K562 (cell line): ENCODE measurements around the gene MEGF11. TPM values are rescaled to one million over a fixed set of nuclear protein-coding genes. Genes with fewer than 3 reads are reported as not detected.
"Not testable (repeated sequence)": the region's sequence is repeated elsewhere in the genome, so short reads cannot be mapped to it uniquely, and the experiment has no call there.

Experiments
- ATAC-seq: fragments of 200-7000 bp; cut with Tn5 transposase; 3 replicates; pipeline ENCODE4 v1.9.1; 2020; ENCODE audit warnings: moderate library complexity
- BruUV-seq: library from RNA; stranded (reverse); fragments of 400-500 nt; replicated peaks from 2 replicates; lab custom pipeline; 2021; lab: Mats Ljungman, UMichigan
- CTCF ChIA-PET: fragments of 300-600 bp; formaldehyde crosslinking; extraction: SDS; loops from one replicate; lab custom pipeline; 2021; ENCODE audit warnings: low intra/inter-chr PET ratio; lab: Yijun Ruan, JAX
- POLR2A ChIA-PET: fragments of 300-600, 350-650 bp; sonication (Branson Sonifier 250); formaldehyde crosslinking; extraction: SDS; loops from one replicate; lab custom pipeline; 2021; ENCODE audit warnings: antibody characterized with exemption, inconsistent platforms; lab: Yijun Ruan, JAX
- DNase-seq, 4 experiments: peaks; one replicate each; pipeline versions ENCODE4 v3.0.0 to v3.0.0-alpha.2; 2011 to 2018; ENCODE audit warnings: low spot score in 3 of 4, mixed read lengths in 3 of 4; ENCODE audit errors: extremely low read depth in 1 of 4
- FAIRE-seq: peaks from 2 replicates; lab custom pipeline; 2011; peaks lifted over from hg19 to GRCh38; lab: Jason Lieb, UNC
- H2AFZ ChIP-seq: 2 replicates; pipeline ENCODE4 v1.6.0; 2011; ENCODE audit warnings: low read depth, low read length, control low read depth, inconsistent platforms
- H3K27ac ChIP-seq: fragments of 200-600 bp; 3 replicates; pipeline ENCODE4 v1.8.0; 2011; ENCODE audit warnings: low read depth, mild to moderate bottlenecking, control low read depth, inconsistent platforms, low read length, moderate library complexity, mixed read lengths; ENCODE audit errors: extremely low read depth
- H3K27me3 ChIP-seq, 2 experiments: fragments of 300-600 bp in 1 of 2; 2 replicates in 1 of 2; 3 replicates in 1 of 2; pipeline versions ENCODE4 v1.6.0 to v1.8.0; 2011; ENCODE audit warnings: inconsistent platforms in 2 of 2, low read length in 2 of 2, mild to moderate bottlenecking in 1 of 2, mixed read lengths in 1 of 2, moderate library complexity in 1 of 2; ENCODE audit not compliant: control insufficient read depth in 2 of 2, insufficient read depth in 2 of 2
- H3K36me3 ChIP-seq: fragments of 300-600 bp; 3 replicates; pipeline ENCODE4 v1.8.0; 2011; ENCODE audit warnings: mild to moderate bottlenecking, low read length, inconsistent platforms; ENCODE audit not compliant: control insufficient read depth, insufficient read depth
- H3K4me1 ChIP-seq, 2 experiments: fragments of 200-600 bp in 1 of 2; replicated peaks in 1 of 2; 2 replicates in 1 of 2; 3 replicates in 1 of 2; pipeline versions ENCODE4 v1.5.1 to v1.8.0; 2011; ENCODE audit warnings: inconsistent platforms in 2 of 2, low read length in 2 of 2, mild to moderate bottlenecking in 1 of 2, mixed read lengths in 1 of 2, moderate library complexity in 1 of 2; ENCODE audit not compliant: control insufficient read depth in 2 of 2, insufficient read depth in 2 of 2
- H3K4me2 ChIP-seq: 2 replicates; pipeline ENCODE4 v1.6.1; 2011; ENCODE audit warnings: low read length, control low read depth, inconsistent platforms, mixed read lengths; ENCODE audit not compliant: insufficient read depth
- H3K4me3 ChIP-seq: fragments of 200-600 bp; sonication (generic), shearing (Covaris generic); 2 replicates; pipeline ENCODE4 v1.5.1; 2016; ENCODE audit warnings: control low read depth, inconsistent platforms
- H3K79me2 ChIP-seq: fragments of 200-600 bp; 3 replicates; pipeline ENCODE4 v1.8.0; 2011; ENCODE audit warnings: low read length, inconsistent platforms; ENCODE audit not compliant: control insufficient read depth, insufficient read depth
- H3K9ac ChIP-seq, 2 experiments: 2 replicates each; pipeline versions ENCODE4 v1.6.0 to v1.6.1; 2011; ENCODE audit warnings: low read depth in 2 of 2, low read length in 2 of 2, control low read depth in 1 of 2, inconsistent platforms in 1 of 2, mild to moderate bottlenecking in 1 of 2, mixed read lengths in 1 of 2; ENCODE audit not compliant: insufficient read depth in 1 of 2
- H3K9me1 ChIP-seq: one replicate; pipeline ENCODE4 v1.6.0; 2011; ENCODE audit warnings: inconsistent platforms, mild to moderate bottlenecking, low read length, moderate library complexity; ENCODE audit not compliant: control insufficient read depth, insufficient read depth
- H3K9me3 ChIP-seq: replicated peaks from 2 replicates; pipeline ENCODE4 v1.5.1; 2011; ENCODE audit warnings: low read depth, low read length, inconsistent platforms; ENCODE audit not compliant: control insufficient read depth, insufficient read depth
- H4K20me1 ChIP-seq: replicated peaks from 2 replicates; pipeline ENCODE4 v1.6.1; 2011; ENCODE audit warnings: low read length, inconsistent platforms, mixed read lengths; ENCODE audit not compliant: control insufficient read depth, insufficient read depth
- ELF4 ChIP-seq: fragments of 450-650 bp; formaldehyde crosslinking; IDR thresholded peaks from 2 replicates; pipeline ENCODE4 v1.4.0; 2022; ENCODE audit warnings: missing genetic modification characterization
- FOSL1 ChIP-seq: fragments of 200-800 bp; sonication (Bioruptor generic); conservative IDR thresholded peaks from 2 replicates; pipeline ENCODE4 v1.6.1; 2016; ENCODE audit warnings: missing genetic modification characterization, missing compliant biosample characterization
- HLTF ChIP-seq: fragments of 450-650 bp; IDR thresholded peaks from 2 replicates; pipeline ENCODE4 v1.6.1; 2016
- KDM1A ChIP-seq, 2 experiments: fragments of 450-650 bp; IDR thresholded peaks; 2 replicates each; pipeline ENCODE4 v1.6.1; 2016; ENCODE audit warnings: mild to moderate bottlenecking in 2 of 2
- PHF21A ChIP-seq: fragments of 450-650 bp; IDR thresholded peaks from 2 replicates; pipeline ENCODE4 v1.6.1; 2017; ENCODE audit warnings: low read depth, borderline replicate concordance
- TBP ChIP-seq: optimal IDR thresholded peaks from 2 replicates; pipeline ENCODE3; 2011; ENCODE audit warnings: low read depth, low read length, improper control_type of control experiment
- TRIM24 ChIP-seq, 2 experiments: fragments of 450-650 bp; IDR thresholded peaks; 2 replicates each; pipeline ENCODE4 v1.6.1; 2016
- USF2 ChIP-seq: sonication (generic); formaldehyde crosslinking; IDR thresholded peaks from 2 replicates; pipeline ENCODE4 v1.5.0; 2020; ENCODE audit warnings: missing genetic modification reagents
- ZNF12 ChIP-seq: sonication (generic); formaldehyde crosslinking; IDR thresholded peaks from 2 replicates; pipeline ENCODE4 v1.4.0; 2020; ENCODE audit warnings: mild to moderate bottlenecking, missing genetic modification reagents
- ZNF274 ChIP-seq: IDR thresholded peaks from 2 replicates; pipeline ENCODE4 v1.6.1; 2011; ENCODE audit warnings: low read depth, mild to moderate bottlenecking, low read length, moderate library complexity, borderline replicate concordance
- WGBS: fragments of 100-300 bp; shearing (Covaris generic); methylation state at CpG from one replicate; pipeline ENCODE4 v1.1.6; 2016; ENCODE audit warnings: low coverage, mixed read lengths; ENCODE audit not compliant: insufficient coverage; ENCODE audit errors: missing lambda C conversion rate; 5-methylcytosine and 5-hydroxymethylcytosine counted together
- in situ Hi-C: fragments of 300-500 bp; cut with MboI; formaldehyde crosslinking; loops from 4 replicates; pipeline ENCODE4 v1.15.0; 2018; ENCODE audit warnings: inconsistent platforms, mixed read lengths
- intact Hi-C: fragments of 100-400 bp; cut with micrococcal nuclease; formaldehyde crosslinking; loops from 2 replicates; pipeline ENCODE4 v1.14.2; 2022
- polyA plus RNA-seq, 8 experiments: library from polyadenylated mRNA; depleted of rRNA in 4 of 8; stranded (reverse) in 5 of 8; unstranded in 3 of 8; fragments of >200 nt; fragmentation: Nextera tagmentation in 2 of 8; fragmentation: Illumina TruSeq in 1 of 8; extraction: Ambion mirVana in 2 of 8; extraction: Trizol in 1 of 8; gene quantifications; 2 replicates each; pipeline versions ENCODE4 v1.2.1 to v1.2.3, GENCODE V29; 2011 to 2014; ENCODE audit warnings: inconsistent platforms in 1 of 8, missing spikeins in 1 of 8
- total RNA-seq, 7 experiments: library from RNA; depleted of rRNA in 6 of 7; stranded (reverse); fragments of >200 nt in 6 of 7; fragmentation: Illumina TruSeq in 2 of 7; extraction: Trizol in 2 of 7; gene quantifications; 2 replicates each; pipeline versions ENCODE4 v1.2.1 to v1.2.3, GENCODE V29; 2011 to 2021; ENCODE audit warnings: low replicate concordance in 1 of 7
- TF ChIP-seq, protein P1 (sequence below): fragments of 450-650 bp; IDR thresholded peaks from 2 replicates; pipeline ENCODE4 v1.6.1; 2018; ENCODE audit warnings: mild to moderate bottlenecking, low read depth; ENCODE audit not compliant: partially characterized antibody

MEGF11 gene
- total and polyA plus RNA-seq, 9 of the 15 experiments (the other 6 are each of a cell fraction or from before 2014, with no cell fraction given): 0.06 to 0.23 (median 0.20) TPM; not detected in 6

- TF ChIP-seq, protein P1, sequence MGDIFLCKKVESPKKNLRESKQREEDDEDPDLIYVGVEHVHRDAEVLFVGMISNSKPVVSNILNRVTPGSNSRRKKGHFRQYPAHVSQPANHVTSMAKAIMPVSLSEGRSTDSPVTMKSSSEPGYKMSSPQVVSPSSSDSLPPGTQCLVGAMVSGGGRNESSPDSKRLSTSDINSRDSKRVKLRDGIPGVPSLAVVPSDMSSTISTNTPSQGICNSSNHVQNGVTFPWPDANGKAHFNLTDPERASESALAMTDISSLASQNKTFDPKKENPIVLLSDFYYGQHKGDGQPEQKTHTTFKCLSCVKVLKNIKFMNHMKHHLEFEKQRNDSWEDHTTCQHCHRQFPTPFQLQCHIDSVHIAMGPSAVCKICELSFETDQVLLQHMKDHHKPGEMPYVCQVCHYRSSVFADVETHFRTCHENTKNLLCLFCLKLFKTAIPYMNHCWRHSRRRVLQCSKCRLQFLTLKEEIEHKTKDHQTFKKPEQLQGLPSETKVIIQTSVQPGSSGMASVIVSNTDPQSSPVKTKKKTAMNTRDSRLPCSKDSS: no peak
- no peak for TF ChIP-seq HLTF
- no peak for TF ChIP-seq ELF4 (CRISPR knock-in tag)
- TF ChIP-seq ZNF274: no peak
- TF ChIP-seq USF2 (CRISPR knock-in tag): no peak
- TF ChIP-seq ZNF12 (CRISPR knock-in tag): no peak
Measured at GRCh38 chr15:65873256-65873655, 380.3 kb downstream of the MEGF11 start (continued).

DNA sequence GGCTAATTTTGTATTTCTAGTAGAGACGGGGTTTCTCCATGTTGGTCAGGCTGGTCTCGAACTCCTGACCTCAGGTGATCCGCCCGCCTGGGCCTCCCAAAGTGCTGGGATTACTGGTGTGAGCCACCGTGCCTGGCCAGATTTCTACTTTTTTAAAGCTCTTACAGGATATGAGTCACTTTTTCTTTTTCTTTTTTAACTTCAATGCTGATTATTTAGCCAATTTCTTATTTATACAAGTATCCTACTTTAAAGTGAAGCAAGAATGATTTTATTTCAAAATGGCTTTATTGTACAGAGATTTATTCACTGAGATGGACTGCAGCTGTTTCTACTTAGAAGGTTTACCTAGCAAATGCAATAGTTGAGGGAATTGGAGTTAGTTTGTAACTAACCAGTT lies 381.0 kb downstream of the MEGF11 start:
- intact Hi-C loops, ATAC-seq, H3K9me1 ChIP-seq, H2AFZ ChIP-seq, H3K4me3 ChIP-seq, BruUV-seq, H3K9ac ChIP-seq, H4K20me1 ChIP-seq, FAIRE-seq, DNase-seq, H3K9me3 ChIP-seq, H3K27me3 ChIP-seq, H3K27ac ChIP-seq: not testable (repeated sequence)
- H3K79me2 ChIP-seq: peaks cover 82% of the 10 kb centered on the region
- CTCF ChIA-PET: interaction anchor here (0.6 kb wide), 1 partner anchor 47 kb away, joined by 3 read pairs; no protein-coding TSS in a partner anchor
- H3K4me2 ChIP-seq: 0 out of 2 replicates have a peak overlapping the region, but pooled peaks have one; percentile 96
- in situ Hi-C loops: loop anchor here (25.0 kb wide), 1 partner anchor 235 kb away; no protein-coding TSS in a partner anchor
- H3K36me3 ChIP-seq: peaks cover 39% of the 10 kb centered on the region
- POLR2A ChIA-PET: interaction anchor here (2.5 kb wide), 1 partner anchor 82 kb away, joined by 10 read pairs; the partner anchor contains the start of gene DENND4A
- TF ChIP-seq PHF21A (0 out of 2 replicates have a peak, but pooled peaks have one; percentile 22), KDM1A (IDR thresholded peaks at IDR 0.05) (peak; percentile 51 to 62; a peak in 3 of 4 replicates), TRIM24 (IDR thresholded peaks at IDR 0.05) (0 out of 4 replicates have a peak, but pooled peaks of 1 of the 2 experiments have one; percentile 10), TBP (peak; percentile 37), FOSL1 (0 out of 2 replicates have a peak, but pooled peaks have one; percentile 21)
- peaks cover 11 to 12% of the 10 kb centered on the region in 2 experiments; a peak in 4 of 5 replicates for H3K4me1 ChIP-seq
- WGBS: 68% methylated on average over 5 of the region's 5 CpGs
